Ramos (cell line): ENCODE measurements around the gene DMRT1.

Source experiments
- in situ Hi-C: fragments of 300-500 bp; cut with MboI; formaldehyde crosslinking; loops from one replicate; pipeline ENCODE4 v1.14.3; 2022; ENCODE audit warnings: low sequenced_read_pairs; ENCODE audit not compliant: unreplicated experiment

DMRT1 gene

GRCh38 chr9:841371-842209 lies at the start of gene DMRT1:
TSS of gene DMRT1 (plus strand) at chr9:841697. CDS start at chr9:841839, 142 bp downstream.
- in situ Hi-C loops = no loop called here

- in situ Hi-C loops = no loop called here
Observed at GRCh38 chr9:792331-793260, 48.9 kb upstream of the DMRT1 start.

- in situ Hi-C loops = no loop called here
Observed at GRCh38 chr9:794386-794785, 47.1 kb upstream of the DMRT1 start.

- in situ Hi-C loops = no loop called here
Observed at GRCh38 chr9:795869-796268, 45.6 kb upstream of the DMRT1 start.

- in situ Hi-C loops = no loop called here
Observed at GRCh38 chr9:800591-801150, 40.8 kb upstream of the DMRT1 start.

GRCh38 chr9:801399-802071 lies 40.0 kb upstream of the DMRT1 start:
- in situ Hi-C loops = no loop called here

GRCh38 chr9:804026-804425 lies 37.5 kb upstream of the DMRT1 start:
- in situ Hi-C loops = no loop called here

- in situ Hi-C loops = no loop called here
Observed at GRCh38 chr9:805151-805550, 36.3 kb upstream of the DMRT1 start.

- in situ Hi-C loops = no loop called here
Observed at GRCh38 chr9:806285-807156, 35.0 kb upstream of the DMRT1 start.

GRCh38 chr9:811106-811531 lies 30.4 kb upstream of the DMRT1 start:
- in situ Hi-C loops = no loop called here

GRCh38 chr9:818958-819357 lies 22.5 kb upstream of the DMRT1 start:
- in situ Hi-C loops = no loop called here

- in situ Hi-C loops = no loop called here
Observed at GRCh38 chr9:826500-827280, 14.8 kb upstream of the DMRT1 start.

GRCh38 chr9:840343-840742 lies 1.2 kb upstream of the DMRT1 start:
- in situ Hi-C loops = no loop called here

- in situ Hi-C loops = no loop called here
Observed at GRCh38 chr9:842635-843426, 1.3 kb downstream of the DMRT1 start.

- in situ Hi-C loops = no loop called here
Observed at GRCh38 chr9:843427-843785, 1.9 kb downstream of the DMRT1 start.

- in situ Hi-C loops = no loop called here
Observed at GRCh38 chr9:846852-847251, 5.4 kb downstream of the DMRT1 start.

- in situ Hi-C loops = no loop called here
Observed at GRCh38 chr9:847505-847904, 6.0 kb downstream of the DMRT1 start.

- in situ Hi-C loops = no loop called here
Observed at GRCh38 chr9:849431-849830, 7.9 kb downstream of the DMRT1 start.
